NK-92 (cell line): ENCODE results near the gene TYK2.
A peak's percentile ranks its signal among the peaks of the same experiment; 100 is the strongest.

Experiments
- DNase-seq: peaks from one replicate; lab custom pipeline; 2025; ENCODE audit not compliant: unreplicated experiment; lab: John Stamatoyannopoulos, UW

TYK2 gene

DNA sequence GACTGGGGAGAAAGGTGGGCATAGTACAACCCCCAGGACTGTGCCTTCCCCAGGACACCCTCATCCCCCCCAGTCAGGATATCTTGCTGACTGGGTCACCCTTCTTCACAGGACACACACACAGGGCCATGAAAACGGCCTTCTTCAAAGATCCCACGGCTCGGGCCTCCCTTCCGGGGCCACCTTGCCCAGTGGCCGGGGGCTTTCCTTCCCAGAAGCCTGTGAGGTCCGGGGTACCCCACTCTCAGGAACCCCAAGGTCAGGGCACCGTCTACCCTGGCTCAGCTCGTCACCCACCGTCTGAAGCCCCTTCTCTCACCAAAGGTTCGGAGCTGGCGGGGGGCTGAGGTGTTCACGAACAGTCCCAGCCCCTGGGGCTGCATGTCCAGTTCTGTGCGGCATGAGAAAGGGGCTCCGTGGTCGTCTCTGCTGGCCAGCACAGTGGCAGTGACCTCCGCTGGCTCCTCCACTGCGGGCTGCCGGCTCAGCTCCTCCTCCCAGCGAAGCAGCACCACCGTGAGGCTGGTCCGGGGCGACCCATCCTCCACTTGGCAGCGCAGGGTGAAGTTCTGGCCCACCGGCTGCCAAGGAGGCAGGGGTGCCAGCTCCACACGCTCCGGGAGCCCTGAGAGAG is 44.9 kb downstream of the TYK2 start:
- no peak for DNase-seq

DNA sequence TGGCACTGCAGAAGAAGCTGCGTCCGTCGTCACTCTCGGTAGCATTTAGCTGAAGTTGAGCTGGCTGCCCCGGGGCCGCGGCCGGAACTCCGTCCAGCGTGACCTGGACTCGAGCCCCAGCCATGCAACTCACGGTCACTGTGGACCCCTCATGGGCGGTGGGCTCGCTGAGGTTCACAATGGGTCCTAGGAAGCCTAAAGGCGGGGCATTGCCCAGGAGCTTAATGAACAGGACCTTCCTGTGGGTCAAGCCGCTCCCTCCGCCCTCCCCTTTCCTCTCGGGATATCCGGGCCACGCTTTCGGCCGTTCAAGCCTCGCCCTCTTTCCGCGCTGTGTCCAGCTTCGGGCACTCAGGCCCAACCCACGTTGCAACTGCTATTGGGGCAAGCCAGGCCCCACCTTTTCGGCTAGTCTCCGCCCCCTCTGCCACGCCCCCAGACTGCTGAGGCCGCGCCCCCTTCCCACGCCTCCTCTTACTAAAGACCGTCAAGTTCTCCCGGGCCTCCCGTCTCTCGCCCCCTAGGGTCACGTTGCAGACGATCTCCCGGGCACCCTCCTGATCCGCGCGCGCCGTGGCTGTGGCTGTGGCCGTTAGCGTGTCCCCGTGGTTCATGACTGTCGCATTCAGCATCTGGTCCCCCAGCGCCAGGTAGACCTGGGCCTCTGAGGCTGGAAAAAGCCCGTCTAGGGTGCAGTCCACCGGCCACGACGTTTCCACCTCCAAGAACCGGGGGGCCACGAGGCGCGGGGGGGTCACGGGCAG is 45.6 kb downstream of the TYK2 start:
- DNase-seq: no peak

DNA sequence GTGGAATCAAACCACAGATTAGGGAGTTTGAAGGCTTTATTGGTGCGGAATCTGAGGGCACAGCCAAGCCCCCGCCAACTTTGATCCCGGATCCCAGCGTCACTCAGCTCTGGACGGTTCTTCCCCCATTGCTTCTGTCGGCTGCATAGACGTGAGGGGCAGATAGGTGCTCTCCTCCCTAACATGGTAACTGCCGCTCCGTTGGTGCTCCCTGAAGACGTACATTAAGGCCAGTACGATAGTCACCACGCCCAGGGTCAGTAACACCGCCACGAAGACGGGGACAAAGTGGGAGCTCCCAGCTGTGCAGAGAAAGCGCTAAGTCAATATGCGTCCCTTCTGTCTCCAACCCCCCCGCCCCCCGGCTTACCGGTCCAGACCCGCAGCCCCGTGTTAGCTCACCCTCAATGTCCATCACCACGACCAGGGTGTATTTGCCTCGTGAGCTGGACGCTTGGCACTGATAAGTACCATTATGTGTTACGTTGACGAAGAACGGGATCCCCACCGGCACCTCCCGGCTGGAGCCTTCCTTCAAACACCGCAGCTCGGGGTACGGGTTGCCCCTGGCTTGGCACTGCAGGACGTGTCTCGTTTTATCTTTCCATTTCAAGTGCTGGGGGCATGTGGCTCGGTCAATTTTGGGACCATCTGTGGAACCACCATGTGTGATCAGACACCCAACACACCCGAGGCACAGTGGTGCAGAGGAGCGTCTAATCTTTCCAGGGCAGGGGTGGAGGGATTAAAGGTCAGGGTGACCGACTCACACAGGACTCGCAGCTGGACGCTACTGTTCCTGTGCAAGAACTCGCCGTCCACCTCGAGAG is 46.4 kb downstream of the TYK2 start:
- DNase-seq: no peak

DNA sequence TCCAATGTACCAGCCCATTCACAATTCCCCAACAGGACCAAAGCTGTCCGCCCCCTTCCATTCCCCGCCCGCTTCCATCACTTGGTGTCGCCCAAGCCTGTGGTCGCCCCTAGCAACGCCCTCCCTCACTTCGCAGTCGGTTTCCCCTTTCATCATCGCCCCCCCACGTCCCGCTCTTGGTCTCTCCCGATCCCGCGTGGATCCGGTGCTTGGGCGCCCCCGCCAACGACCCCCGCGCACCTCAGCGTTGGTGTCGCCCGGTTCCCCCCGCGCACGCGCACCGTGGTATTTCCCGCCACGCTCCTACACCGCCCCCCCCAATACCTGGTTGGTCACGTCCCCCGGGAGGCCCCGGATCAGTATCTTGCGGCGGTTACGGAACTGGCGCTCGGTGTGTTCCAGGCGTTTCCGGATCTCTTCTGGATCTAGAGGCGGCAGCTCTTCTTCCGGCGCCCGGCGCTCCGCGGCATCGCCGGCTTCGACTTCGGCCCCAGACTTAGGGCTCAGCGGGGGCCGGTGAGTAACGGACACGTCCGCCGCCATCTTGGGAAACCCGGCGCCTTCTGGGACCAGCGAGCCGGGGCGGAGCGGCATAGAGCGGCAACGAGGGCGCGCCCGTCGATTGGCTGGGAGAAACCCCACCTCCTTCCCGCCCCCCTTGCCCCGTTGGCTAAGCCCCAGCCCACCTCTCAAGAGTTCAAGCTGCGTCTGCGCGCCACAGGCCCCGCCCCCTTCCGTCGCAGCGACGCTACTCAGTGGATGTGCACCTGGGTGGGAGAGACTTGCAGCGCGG is 47.2 kb downstream of the TYK2 start, which contains the start of gene RAVER1:
RAVER1 (minus strand) TSS at position 565 of the 793 bp plus-strand sequence; CDS start at position 543, 22 bp downstream.
- peak; percentile 91 for DNase-seq

DNA sequence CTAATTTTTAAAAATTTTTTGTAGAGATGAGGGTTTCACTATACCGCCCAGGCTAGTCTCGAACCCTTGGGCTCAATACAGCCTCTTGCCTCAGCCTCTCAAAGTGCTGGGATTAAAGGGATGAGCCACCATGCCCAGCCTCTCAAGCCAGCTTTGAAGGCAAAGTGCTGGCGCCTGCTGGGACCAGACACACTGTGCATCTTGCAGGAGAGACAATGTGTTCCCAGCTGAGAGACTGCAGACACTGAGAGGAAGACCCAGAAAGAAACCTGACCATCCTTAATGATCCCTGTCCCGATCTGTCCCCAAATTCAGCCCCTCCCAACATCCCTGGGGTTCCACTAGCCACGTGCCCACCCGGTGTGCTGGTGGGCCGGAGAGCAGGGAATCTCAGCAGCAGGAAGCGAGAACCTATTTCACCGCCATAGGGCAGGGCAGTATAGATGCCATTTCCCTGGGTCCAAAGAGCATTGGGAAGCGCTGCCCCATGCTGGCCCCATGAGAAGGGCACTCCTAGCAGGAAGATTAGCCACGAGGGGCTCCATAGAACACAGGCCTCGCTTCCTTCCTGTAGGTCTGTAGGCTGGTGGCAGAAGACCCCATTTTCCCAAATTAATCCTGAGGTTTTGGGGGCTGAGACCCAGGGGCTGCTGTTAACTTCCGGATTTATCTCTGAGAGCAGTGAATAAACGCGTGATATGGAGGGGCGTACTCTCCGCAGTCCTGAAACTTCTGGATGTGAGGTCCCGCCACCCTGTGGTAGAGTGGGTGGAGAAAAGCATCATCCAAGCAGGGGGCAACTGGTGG is 48.0 kb downstream of the TYK2 start:
- no peak for DNase-seq

DNA sequence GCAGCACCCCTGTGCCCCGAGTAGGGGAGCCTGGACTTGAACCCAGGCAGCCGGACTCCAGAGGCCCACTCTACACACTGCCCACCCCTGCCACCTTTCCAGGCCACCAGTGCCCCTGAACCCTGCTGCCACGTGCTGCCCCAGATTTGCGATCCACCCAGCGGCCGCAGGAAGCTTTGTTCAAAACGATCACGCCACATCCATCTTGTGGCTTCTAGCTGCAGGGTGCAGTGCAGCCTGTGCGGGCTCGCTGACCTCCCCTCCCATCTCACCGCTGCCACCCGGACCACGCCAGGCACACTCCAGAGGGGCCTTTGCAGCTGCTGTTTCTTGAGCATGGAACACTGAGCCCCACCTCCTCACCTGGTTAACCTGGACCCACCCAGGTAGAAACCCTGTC is 50.8 kb downstream of the TYK2 start:
- no peak for DNase-seq

DNA sequence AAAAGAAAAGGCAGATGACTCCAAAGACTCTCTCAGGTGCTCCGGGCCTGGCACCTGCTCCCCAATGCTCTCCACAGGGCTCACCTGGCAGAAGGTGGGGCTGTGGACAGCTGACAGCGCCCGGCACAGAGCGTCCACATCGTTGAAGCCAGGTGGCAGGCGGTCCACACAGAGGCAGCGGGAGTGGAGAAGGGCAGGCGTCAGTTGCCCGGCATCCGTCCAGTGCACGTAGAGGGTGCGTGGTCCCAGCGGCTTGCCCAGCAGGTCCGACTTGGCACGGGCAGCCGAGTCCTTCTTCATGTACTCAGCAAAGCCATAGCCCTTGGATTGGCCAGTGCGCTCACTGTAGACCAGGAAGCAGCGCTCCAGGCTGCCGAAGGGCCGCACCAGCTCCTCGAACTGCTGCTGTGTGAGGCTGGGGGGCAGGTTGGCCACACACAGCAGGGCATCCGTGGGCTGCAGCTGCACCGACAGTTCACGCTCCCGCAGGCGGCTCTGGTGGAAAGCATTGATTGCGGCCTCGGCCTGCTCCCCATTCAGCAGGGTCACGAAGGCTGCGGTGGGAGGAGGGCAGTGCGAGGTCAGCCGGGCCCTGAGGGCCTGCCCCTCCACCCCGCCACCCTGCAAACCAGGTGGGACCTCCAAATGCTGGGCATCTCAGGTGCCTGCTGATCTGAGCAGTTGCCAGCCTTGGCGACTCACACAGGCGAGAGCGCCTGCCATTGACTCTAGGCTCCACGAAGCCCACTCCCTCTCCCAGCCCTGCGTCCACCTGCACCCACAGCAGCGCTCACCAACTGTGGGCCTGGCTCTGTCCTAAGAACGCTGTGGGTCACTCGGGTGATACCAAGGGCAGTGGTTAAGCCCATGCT is 51.6 kb downstream of the TYK2 start:
- DNase-seq: no peak

DNA sequence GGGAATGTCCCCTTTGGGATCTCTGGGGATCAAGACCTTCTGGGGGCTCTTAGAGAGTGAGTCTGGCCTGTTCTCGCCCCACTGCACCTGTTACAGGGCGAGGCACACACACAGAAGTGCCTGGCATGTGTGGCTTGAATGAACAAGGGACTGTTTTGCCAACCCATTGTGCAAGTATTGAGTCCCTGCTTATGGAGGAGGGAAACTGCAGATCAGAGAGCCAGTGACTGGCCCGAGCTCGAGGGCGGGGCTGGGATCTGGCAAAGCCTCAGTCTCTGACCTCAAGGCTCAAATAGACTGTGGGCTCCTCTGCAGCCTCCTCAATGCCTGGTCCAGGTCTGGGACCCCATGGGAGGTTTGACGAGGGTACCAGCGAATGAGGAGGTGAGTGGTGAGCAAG is 52.6 kb downstream of the TYK2 start:
- DNase-seq: no peak

DNA sequence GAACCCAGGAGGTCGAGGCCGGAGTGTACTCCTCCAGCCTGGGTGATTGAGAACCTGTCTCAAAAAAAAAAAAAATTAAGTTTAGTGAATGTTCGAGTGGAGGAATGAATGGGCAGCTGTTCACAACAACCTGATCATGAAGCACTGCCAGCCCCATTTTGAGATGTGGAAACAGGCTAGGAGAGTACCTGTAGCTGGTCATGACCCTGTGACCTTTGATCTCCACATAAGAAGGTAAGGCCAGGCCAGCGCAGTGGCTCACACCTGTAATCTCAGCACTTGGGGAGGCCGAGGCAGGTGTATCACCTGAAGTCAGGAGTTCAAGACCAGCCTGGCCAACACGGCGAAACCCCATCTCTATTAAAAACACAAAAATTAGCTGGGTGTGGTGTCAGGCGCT is 54.6 kb downstream of the TYK2 start:
- DNase-seq: no peak

DNA sequence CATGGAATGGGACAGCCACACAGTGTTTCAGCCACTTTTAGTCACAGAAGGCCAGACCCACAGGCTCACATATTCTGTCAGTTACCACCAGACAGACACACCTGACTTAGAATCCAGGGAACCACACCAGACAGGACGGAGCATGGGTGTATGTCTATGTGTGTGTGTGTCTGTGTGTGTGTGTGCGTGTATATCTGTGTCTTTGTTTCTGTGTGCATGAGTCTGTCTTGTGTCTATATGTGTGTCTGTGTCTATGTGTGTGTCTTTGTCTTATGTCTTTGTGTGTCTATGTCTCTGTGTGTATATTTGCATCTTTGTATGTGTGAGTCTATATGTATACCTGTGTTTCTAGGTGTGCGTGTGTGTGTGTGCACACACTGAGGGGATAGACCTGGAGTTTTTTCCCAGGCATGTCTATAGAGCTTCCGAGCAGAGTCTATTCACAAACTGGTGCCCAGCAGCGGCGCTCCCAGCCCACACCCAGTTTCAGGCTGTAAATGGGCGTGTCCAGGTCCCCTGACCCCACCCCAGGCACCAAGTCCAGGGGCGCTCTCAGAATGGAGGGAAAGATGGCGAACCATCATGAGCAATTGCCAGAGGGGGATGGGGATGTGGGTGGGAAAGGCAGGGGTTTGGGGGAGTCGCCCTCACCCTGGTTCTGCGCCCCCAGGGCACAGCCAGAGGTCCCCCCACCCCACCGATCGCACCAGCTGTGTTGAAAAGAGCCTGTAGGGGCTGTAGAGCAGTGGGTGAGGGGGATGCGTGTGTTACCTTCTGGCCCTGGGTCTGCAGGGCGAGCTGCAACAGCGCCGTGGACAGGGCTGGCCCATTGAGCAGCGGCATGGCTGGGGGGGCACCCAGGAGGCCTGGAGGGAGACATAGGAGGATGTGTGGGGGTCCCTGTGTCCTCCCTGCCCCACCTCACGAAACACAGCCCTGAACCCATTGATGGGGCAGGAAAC is 58.2 kb downstream of the TYK2 start:
- DNase-seq: no peak

DNA sequence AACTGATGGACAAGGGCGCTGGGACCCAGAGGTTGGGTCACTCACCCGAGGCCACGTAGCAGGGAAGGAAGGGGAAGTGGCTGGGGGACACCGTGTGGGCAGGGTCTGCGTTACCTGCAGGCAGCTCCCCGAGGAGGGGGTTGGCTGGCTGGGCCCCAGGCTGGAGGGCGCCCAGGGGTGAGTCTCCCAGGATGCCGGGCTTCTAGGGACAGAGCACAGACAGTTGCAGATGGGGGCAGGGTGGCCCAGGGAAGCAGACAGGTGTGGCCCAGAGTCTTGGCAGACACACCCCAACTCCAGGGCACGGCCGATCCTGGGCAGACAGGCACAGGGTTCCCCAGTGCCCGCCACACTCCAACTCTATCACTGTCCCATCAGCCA is 59.0 kb downstream of the TYK2 start:
- DNase-seq: no peak

DNA sequence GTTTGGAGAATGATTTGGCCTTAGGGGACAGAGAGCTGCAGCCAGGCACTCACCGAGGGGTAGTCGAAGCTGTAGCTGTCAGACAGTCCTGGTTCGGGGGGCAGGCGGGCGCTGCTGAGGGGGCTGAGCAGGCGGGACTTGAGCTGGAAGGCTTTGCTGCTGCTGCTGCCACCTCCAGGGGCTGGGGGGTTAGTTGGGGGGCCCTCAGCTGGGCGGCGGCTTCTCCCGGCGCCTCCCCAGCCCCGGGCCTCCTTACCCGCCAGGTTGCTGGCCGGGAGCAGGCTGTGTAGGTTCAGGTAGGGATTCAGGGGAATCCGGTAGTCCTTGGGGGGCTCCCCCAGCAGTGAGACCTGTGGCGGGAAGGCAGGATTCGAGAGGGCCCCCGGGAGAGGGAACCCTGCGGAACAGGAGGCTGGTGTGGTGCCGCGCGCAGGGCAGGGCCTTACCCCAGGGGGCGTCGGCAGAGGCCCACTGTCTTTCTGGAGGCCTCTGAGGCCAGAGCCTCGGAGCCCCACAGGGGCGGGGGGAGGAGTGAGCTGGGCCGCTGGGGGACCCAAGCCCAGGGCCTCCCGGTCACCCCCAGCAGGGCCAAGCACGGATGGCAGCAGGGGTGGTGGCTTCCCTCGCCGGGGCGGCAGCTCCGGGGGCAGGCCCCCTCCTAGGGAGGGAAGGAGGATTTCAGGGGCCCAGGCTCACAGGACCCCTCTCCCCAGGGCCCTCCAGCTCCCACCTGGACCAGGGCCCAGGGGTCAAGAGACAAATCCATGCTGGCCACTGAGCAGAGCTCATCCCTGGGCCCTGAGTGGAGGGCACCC is 59.6 kb downstream of the TYK2 start:
- DNase-seq: no peak

DNA sequence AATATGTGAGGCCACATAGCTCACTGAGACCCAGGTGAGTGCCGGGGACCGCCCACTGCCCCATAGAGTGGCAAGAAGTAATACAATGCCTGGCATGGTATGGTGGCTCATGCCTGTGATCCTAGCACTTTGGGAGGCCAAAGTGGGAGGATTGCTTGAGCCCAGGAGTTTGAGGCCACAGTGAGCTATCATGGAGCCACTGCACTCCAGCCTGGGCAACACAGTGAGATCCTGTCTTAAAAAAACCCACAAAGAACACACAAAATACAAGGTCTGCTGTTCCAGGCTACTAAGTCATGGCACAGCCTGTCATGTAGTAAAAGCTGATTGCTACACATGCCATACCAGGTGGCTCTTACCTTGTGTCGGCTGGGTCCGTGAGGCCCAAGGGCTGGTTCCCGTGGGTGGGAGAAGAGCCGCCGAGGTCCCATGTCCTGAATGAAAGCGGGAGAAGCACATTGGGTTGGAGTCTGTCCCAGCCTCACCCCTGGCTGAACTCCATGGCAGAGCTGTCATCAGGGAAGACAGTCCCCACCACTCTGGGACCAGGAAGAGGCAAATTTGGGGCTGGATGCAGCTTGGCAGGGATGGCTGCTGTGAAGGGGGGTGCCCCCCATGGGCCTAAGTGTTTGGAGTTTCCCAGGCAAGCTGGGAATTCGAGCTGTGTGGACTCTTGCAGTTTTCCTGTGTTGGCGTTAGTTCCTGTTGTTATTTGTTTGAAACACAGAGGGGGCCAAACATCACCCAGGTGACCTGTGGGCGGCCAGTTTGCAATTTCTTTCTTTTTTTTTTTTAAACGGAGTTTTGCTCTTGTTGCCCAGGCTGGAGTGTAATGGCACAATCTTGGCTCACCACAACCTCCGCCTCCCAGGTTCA is 61.3 kb downstream of the TYK2 start:
- DNase-seq: no peak

DNA sequence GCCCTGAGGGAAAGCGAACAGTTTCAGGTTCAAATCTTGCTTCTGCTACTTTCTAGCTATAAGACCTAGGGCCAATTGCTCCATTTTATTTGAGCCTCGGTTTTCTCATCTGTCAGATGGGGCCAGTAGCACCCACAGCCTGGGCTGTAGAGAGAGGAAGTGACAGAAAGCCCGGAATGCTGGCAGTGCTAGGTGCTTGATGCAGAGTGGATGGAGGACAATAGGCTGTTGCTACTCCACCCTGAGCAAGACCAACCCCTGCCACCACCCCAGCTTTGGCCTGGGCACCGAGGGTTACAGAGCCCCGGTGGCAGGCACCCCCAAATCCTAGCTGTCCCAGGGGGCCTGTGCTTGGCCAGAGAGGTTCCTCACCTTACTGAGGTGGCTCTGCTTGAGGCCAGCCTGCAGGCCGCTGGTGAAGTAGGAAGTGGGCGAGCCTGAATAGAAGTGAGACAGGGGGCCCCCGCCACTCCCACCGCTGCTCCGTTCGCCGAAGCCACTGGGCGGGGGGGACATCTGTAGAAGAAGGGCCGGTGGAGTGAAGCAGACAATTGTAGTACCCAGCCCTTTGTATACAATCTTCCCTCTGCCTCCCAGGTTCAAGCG is 62.4 kb downstream of the TYK2 start:
- no peak for DNase-seq

DNA sequence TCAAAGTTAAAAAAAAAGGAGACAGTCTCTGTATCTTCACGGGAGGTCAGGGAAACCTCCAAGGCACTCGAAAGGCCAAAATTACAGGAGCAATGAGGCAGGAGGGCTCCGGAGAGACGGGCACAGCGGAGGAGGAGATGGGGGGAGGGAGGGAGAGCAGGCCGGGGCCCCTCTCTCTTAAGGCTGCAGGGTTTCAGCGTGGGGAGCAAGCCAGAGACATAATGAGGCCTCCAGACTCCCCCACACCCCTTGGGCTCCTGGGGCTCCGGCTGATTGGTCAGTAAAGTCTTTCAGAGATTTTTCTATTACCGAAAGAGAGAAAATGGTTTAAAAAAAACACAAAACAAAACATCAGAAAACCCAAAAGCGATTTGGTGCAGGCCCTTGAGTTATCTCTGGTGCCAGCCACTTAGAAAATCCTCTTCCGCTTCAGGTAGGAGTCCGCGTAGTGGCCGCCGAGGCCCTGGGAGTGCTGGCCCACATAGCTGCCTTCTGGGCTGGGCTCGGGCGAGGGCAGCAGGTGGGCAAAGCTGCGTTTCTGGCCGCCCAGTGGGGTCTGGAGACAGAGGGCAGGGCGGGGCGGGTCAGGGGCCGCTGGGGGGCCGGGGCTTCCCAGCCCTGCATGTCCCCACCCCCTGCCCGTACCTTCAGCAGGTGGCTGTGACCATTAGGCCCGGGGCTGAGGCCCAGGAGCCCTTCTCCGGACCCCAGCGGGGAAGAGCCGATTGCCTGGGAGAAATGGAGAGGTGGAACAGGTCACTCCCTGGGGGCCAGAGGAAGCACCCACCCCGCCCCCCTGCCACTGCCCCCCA is 63.1 kb downstream of the TYK2 start:
- DNase-seq: no peak
